Inferior parietal cortex (tissue), 1 donor: Measurements from ENCODE around the gene UBR3.
"Not testable (repeated sequence)": the region's sequence is repeated elsewhere in the genome, so short reads cannot be mapped to it uniquely, and the experiment has no call there.

Source experiments
- DNase-seq: peaks from one replicate; pipeline ENCODE4 v3.0.0-alpha.2; 2016; ENCODE audit errors: extremely low spot score

Gene UBR3

GRCh38 chr2:169827272-169828140, at the start of gene UBR3:
UBR3 (plus strand) TSS chr2:169827454; CDS start chr2:169827508, 54 bp downstream.
- peak; percentile 89 for DNase-seq

- no peak for DNase-seq
Measured at GRCh38 chr2:169778446-169778845, 48.8 kb upstream of the UBR3 start.

GRCh38 chr2:169781249-169782013, 45.8 kb upstream of the UBR3 start:
- no peak for DNase-seq

- no peak for DNase-seq
Measured at GRCh38 chr2:169782513-169782912, 44.7 kb upstream of the UBR3 start.

- no peak for DNase-seq
Measured at GRCh38 chr2:169790581-169790980, 36.7 kb upstream of the UBR3 start.

GRCh38 chr2:169795181-169795580, 32.1 kb upstream of the UBR3 start:
- DNase-seq, result no peak

- no peak for DNase-seq
Measured at GRCh38 chr2:169796441-169796840, 30.8 kb upstream of the UBR3 start.

GRCh38 chr2:169797601-169798000, 29.7 kb upstream of the UBR3 start:
- DNase-seq, result no peak

- no peak for DNase-seq
Measured at GRCh38 chr2:169798397-169798717, 28.9 kb upstream of the UBR3 start.

GRCh38 chr2:169798718-169799592, 28.3 kb upstream of the UBR3 start, which contains the start of gene SSB:
SSB (plus strand) TSS chr2:169798871; CDS start chr2:169800961, 2,090 bp downstream.
- DNase-seq, result peak; percentile 90

- DNase-seq, result no peak
Measured at GRCh38 chr2:169803480-169803879, 23.8 kb upstream of the UBR3 start.

- DNase-seq, result no peak
Measured at GRCh38 chr2:169806586-169806985, 20.7 kb upstream of the UBR3 start.

GRCh38 chr2:169808221-169808620, 19.0 kb upstream of the UBR3 start:
- DNase-seq, result no peak

- no peak for DNase-seq
Measured at GRCh38 chr2:169815849-169816248, 11.4 kb upstream of the UBR3 start.

GRCh38 chr2:169816961-169817360, 10.3 kb upstream of the UBR3 start:
- DNase-seq, result not testable (repeated sequence)

- DNase-seq, result not testable (repeated sequence)
Measured at GRCh38 chr2:169817369-169817768, 9.9 kb upstream of the UBR3 start.

GRCh38 chr2:169818241-169818640, 9.0 kb upstream of the UBR3 start:
- no peak for DNase-seq

- DNase-seq, result no peak
Measured at GRCh38 chr2:169819106-169819505, 8.1 kb upstream of the UBR3 start.

GRCh38 chr2:169820101-169820500, 7.2 kb upstream of the UBR3 start:
- DNase-seq, result not testable (repeated sequence)

GRCh38 chr2:169822036-169822435, 5.2 kb upstream of the UBR3 start:
- no peak for DNase-seq

- DNase-seq, result no peak
Measured at GRCh38 chr2:169822785-169823392, 4.4 kb upstream of the UBR3 start.

- DNase-seq, result no peak
Measured at GRCh38 chr2:169823996-169824372, 3.3 kb upstream of the UBR3 start.
